ENCODE results near the gene STAP2. TPM values are rescaled to one million over a fixed set of nuclear protein-coding genes. Genes with fewer than 3 reads are reported as not detected.
"Not testable (repeated sequence)": the region's sequence is repeated elsewhere in the genome, so short reads cannot be mapped to it uniquely, and the experiment has no call there.

STAP2 gene
- total RNA-seq, 1 donor from 2014 or later, result 14.2 TPM

- Mint-ChIP-seq H3K36me3 (ENCODE audit: low read depth) (peaks cover 2% of the 10 kb centered on the region), H3K27ac (peak overlapping the region; percentile 83), H3K4me3 (peak overlapping the region; percentile 89), H3K27me3 (no peaks in the 10 kb centered on the region), H3K4me1 (peaks cover 31% of the 10 kb centered on the region), H3K9me3 (no peaks in the 10 kb centered on the region)
- DNase-seq, result peak; percentile 69
- intact Hi-C loops (cut with micrococcal nuclease), result no loop called here
These were observed 36.9 kb downstream of the STAP2 start for GRCh38 chr19:4301590-4302242.

- Mint-ChIP-seq H3K4me3 (peak overlapping the region; percentile 58), H3K27me3 (no peaks in the 10 kb centered on the region)
These were observed 38.0 kb downstream of the STAP2 start for GRCh38 chr19:4300589-4300988.

GRCh38 chr19:4298810-4299550 is 39.6 kb downstream of the STAP2 start:
- Mint-ChIP-seq H3K27me3 (no peaks in the 10 kb centered on the region), H3K27ac (peak overlapping the region; percentile 74), H3K4me3 (peak overlapping the region; percentile 35), H3K36me3 (ENCODE audit: low read depth) (no peaks in the 10 kb centered on the region), H3K4me1 (peaks cover 23% of the 10 kb centered on the region), H3K9me3 (no peaks in the 10 kb centered on the region)
- DNase-seq, result no peak
- intact Hi-C loops (cut with micrococcal nuclease), result no loop called here

More at GRCh38 chr19:4300589-4300988, 38.0 kb downstream of the STAP2 start:
- Mint-ChIP-seq H3K36me3 (ENCODE audit: low read depth) (no peaks in the 10 kb centered on the region), H3K4me1 (peaks cover 31% of the 10 kb centered on the region), H3K27ac (peak overlapping the region; percentile 84), H3K9me3 (no peaks in the 10 kb centered on the region)
- DNase-seq, result no peak
- intact Hi-C loops (cut with micrococcal nuclease), result no loop called here

- Mint-ChIP-seq H3K27me3 (no peaks in the 10 kb centered on the region), H3K36me3 (ENCODE audit: low read depth) (no peaks in the 10 kb centered on the region), H3K9me3 (no peaks in the 10 kb centered on the region), H3K27ac (no peak overlapping the region), H3K4me1 (peaks cover 19% of the 10 kb centered on the region), H3K4me3 (no peak overlapping the region)
- no peak for DNase-seq
- intact Hi-C loops (cut with micrococcal nuclease), result no loop called here
These were observed 40.5 kb downstream of the STAP2 start for GRCh38 chr19:4297901-4298809.

GRCh38 chr19:4295972-4296771 is 42.5 kb downstream of the STAP2 start:
- Mint-ChIP-seq H3K27ac (no peak overlapping the region), H3K27me3 (no peaks in the 10 kb centered on the region), H3K4me3 (no peak overlapping the region), H3K4me1 (peaks cover 7% of the 10 kb centered on the region), H3K36me3 (ENCODE audit: low read depth) (no peaks in the 10 kb centered on the region), H3K9me3 (no peaks in the 10 kb centered on the region)
- no peak for DNase-seq
- intact Hi-C loops (cut with micrococcal nuclease), result no loop called here

GRCh38 chr19:4294389-4294788 is 44.2 kb downstream of the STAP2 start:
- no peak overlapping the region for H3K27ac Mint-ChIP-seq

GRCh38 chr19:4292515-4292914 is 46.1 kb downstream of the STAP2 start:
- Mint-ChIP-seq H3K4me1 (no peaks in the 10 kb centered on the region), H3K27me3 (no peaks in the 10 kb centered on the region), H3K36me3 (ENCODE audit: low read depth) (no peaks in the 10 kb centered on the region), H3K4me3 (no peak overlapping the region), H3K27ac (no peak overlapping the region), H3K9me3 (no peaks in the 10 kb centered on the region)
- intact Hi-C loops (cut with micrococcal nuclease), result no loop called here
- no peak for DNase-seq

More at GRCh38 chr19:4294389-4294788, 44.2 kb downstream of the STAP2 start:
- no peaks in the 10 kb centered on the region for H3K27me3 Mint-ChIP-seq
- no peaks in the 10 kb centered on the region for H3K36me3 Mint-ChIP-seq (ENCODE audit: low read depth)
- H3K4me3 Mint-ChIP-seq, result no peak overlapping the region
- H3K9me3 Mint-ChIP-seq, result no peaks in the 10 kb centered on the region
- H3K4me1 Mint-ChIP-seq, result peaks cover 3% of the 10 kb centered on the region
- intact Hi-C loops (cut with micrococcal nuclease), result no loop called here
- no peak for DNase-seq

- H3K27me3 Mint-ChIP-seq, result no peaks in the 10 kb centered on the region
- H3K36me3 Mint-ChIP-seq (ENCODE audit: low read depth), result no peaks in the 10 kb centered on the region
- no peak for DNase-seq
- no peak overlapping the region for H3K4me3 Mint-ChIP-seq
- intact Hi-C loops (cut with micrococcal nuclease), result no loop called here
- no peaks in the 10 kb centered on the region for H3K4me1 Mint-ChIP-seq
- H3K9me3 Mint-ChIP-seq, result no peaks in the 10 kb centered on the region
- no peak overlapping the region for H3K27ac Mint-ChIP-seq
These were observed 47.4 kb downstream of the STAP2 start for GRCh38 chr19:4291184-4291732.

- DNase-seq, result no peak
- no peak overlapping the region for H3K4me3 Mint-ChIP-seq
- no peaks in the 10 kb centered on the region for H3K27me3 Mint-ChIP-seq
- no peaks in the 10 kb centered on the region for H3K4me1 Mint-ChIP-seq
- no peak overlapping the region for H3K27ac Mint-ChIP-seq
- intact Hi-C loops (cut with micrococcal nuclease), result no loop called here
- H3K9me3 Mint-ChIP-seq, result no peaks in the 10 kb centered on the region
- no peaks in the 10 kb centered on the region for H3K36me3 Mint-ChIP-seq (ENCODE audit: low read depth)
These were observed 50.4 kb downstream of the STAP2 start for GRCh38 chr19:4288091-4288777.

- H3K36me3 Mint-ChIP-seq (ENCODE audit: low read depth); intact Hi-C loops (cut with micrococcal nuclease); H3K4me1 Mint-ChIP-seq; H3K27me3 Mint-ChIP-seq; H3K9me3 Mint-ChIP-seq; H3K4me3 Mint-ChIP-seq; DNase-seq; H3K27ac Mint-ChIP-seq: not testable (repeated sequence)
These were observed 52.5 kb downstream of the STAP2 start for GRCh38 chr19:4286141-4286540.

- H3K27me3 Mint-ChIP-seq, result peaks cover 13% of the 10 kb centered on the region
- DNase-seq, result no peak
- no peaks in the 10 kb centered on the region for H3K36me3 Mint-ChIP-seq (ENCODE audit: low read depth)
- no peak overlapping the region for H3K4me3 Mint-ChIP-seq
- intact Hi-C loops (cut with micrococcal nuclease), result no loop called here
- no peak overlapping the region for H3K27ac Mint-ChIP-seq
- H3K4me1 Mint-ChIP-seq, result no peaks in the 10 kb centered on the region
- H3K9me3 Mint-ChIP-seq, result no peaks in the 10 kb centered on the region
These were observed 53.7 kb downstream of the STAP2 start for GRCh38 chr19:4284974-4285373.

- no peak for DNase-seq
- intact Hi-C loops (cut with micrococcal nuclease), result no loop called here
- no peaks in the 10 kb centered on the region for H3K36me3 Mint-ChIP-seq (ENCODE audit: low read depth)
These were observed 54.3 kb downstream of the STAP2 start for GRCh38 chr19:4284176-4284958.

More at GRCh38 chr19:4284176-4284958, 54.3 kb downstream of the STAP2 start:
- H3K4me3 Mint-ChIP-seq, result no peak overlapping the region
- H3K27ac Mint-ChIP-seq, result no peak overlapping the region
- peaks cover 17% of the 10 kb centered on the region for H3K27me3 Mint-ChIP-seq
- H3K4me1 Mint-ChIP-seq, result peaks cover 2% of the 10 kb centered on the region
- no peaks in the 10 kb centered on the region for H3K9me3 Mint-ChIP-seq

Data from activated CD4-positive, alpha-beta T cell treated with anti-CD3 and anti-CD28 coated beads, Interleukin-2, amount 10 ng/mL, durations not matched to agents 24 days and 14 days (primary cell).